GM18519 (cell line): Measurements from ENCODE around the gene SOCS1.

ENCODE experiments used
- ATAC-seq: cut with Tn5 transposase; IDR thresholded peaks from one replicate; pipeline ENCODE4 v1.9.1; 2021; ENCODE audit warnings: mild to moderate bottlenecking, moderate library complexity; ENCODE audit not compliant: unreplicated experiment, low FRiP score

SOCS1 gene

DNA sequence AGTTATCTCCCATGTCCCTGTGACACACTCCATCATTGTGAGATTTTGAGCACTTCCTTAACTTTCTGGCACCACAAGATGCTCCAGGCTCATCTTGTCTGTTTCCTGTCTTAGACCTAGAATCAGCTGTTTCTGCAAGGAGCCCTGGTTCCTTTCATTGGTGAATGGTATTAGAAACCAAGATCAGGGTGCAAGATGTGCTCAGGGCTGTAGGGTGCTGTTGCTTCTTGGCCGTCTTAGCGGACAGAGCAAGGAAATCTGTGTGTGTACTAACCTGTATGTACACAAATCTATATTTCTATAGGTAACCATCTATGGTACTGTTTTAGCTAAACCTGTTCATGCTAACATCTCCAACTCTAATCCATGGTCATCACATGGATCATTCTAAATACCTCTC lies 33.2 kb upstream of the SOCS1 start:
- ATAC-seq: no peak

DNA sequence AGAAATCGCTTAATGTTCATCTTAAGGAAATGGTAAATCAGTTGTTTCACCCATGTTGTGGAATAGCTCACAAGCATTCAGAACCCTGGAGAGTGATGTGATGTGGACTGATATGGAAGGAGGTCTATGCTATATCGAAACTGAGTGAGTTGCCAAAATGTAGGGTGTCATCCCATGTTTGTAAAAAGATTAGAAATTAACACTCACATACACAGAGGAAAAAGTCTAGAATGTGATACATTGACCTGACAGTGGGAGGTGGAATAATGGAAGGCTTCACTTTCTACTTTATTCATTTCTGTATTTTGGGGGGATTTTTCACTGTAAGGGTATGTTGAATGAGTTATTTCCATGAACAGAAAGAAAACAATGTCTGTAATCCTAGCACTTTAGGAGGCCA lies 29.8 kb upstream of the SOCS1 start:
- no peak for ATAC-seq

DNA sequence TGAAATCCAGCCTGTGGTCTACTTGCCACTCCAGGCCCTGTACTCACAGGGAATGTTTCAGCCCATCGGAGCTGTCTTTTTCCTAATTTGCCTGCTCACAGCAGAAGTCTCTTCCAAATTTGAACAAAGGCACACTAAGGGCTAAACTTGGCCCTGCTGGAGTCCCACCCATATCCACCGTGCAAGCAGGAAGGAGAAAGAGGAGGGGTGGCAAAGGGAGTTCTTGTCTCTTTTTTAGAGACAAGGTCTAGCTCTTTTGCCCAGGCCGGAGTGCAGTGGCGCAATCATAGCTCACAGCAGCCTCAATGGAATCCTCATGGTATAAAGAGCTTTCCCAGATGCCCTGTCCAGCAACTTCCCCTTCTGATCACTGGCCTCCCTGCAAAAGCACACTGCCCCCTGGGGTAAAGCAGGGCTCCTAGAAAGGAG lies 27.8 kb upstream of the SOCS1 start:
- no peak for ATAC-seq

DNA sequence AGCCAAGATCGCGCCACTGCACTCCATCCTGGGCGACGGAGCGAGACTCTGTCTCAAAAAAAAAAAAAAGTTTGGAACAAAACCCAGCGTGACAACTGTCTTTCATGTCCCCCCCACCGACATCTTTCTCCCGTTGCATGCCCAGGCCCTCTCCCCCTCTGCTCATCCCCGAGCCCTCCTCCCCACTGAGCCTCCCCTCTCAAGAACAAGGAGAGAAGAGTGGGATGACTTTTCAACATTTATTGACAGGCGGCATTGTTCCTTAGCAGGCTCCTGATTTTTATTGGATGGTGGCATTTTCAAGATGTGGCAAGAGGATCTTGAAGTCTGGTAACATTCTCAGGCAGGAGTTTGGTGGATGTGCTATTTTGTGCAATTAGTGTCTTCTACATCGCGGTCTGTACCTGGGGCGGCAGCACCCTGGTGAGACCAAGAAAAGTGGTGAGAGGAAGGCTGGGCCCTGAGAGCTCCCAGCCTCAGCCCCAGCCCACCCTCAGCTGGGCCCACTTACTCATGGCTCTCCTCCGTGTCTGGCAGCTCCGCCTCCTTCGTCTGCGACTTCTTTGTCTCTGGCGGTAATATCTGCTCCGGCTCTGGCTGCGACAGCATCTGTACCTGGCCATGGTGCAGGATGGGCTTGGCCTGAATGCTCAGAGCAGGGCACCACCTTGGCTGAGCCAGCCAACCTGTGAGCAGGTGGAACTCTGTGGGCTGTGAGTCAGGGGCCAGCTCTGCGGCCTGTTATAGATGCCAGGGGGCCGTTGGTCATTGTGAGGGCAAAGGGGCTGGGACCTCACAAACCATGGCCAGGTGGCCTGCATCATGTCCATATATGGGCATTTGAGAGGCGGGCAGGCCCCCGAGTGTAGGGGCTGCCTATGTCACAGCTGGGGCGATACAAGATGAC lies 24.9 kb upstream of the SOCS1 start, which contains the start of gene PRM1:
Gene PRM1 (minus strand): TSS at position 715 of the 907 bp plus-strand sequence. CDS start 92 bp downstream, at position 623.
- ATAC-seq: no peak

DNA sequence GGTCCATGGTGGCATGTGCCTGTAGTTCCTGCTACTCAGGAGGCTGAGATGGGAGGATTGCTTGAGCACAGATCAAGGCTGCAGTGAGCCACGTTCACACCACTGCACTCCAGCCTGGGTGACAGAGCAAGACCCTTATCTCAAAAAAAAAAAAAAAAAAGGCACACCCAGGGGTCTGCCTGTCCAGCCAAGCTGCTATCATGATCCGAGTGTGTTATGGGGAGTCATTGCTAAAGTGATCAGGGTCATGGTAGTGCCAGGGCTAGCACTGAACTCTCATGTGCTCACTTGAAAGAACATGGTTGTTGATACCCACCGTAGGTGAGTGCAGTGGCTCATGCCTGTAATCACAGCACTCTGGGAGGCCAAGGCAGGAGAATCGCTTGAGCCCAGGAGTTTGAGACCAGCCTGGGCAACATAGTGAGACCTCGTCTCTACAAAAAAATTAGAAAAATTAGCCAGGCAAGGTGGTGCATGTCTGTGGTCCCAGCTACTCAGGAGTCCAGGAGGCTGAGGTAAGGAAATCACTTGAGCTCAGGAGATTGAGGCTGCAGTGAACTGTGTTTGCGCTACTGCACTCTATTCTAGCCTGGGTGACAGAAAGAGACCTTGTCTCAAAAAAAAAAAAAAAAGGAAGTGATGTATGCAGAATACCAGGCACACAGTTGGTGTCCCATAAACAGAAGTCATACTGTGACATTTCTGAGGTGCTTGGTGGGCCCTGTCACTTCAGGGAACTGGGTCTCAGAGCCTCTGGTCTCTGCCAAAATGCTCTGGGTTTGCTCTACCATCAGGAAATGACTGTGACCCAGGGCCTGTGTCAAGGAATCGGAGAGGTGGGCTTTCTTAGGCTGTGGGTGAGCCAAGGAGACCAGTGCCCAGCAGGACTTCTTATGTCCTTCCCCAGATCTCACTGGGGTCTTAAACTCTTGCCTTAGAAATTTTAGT lies 23.0 kb upstream of the SOCS1 start:
- ATAC-seq: no peak

DNA sequence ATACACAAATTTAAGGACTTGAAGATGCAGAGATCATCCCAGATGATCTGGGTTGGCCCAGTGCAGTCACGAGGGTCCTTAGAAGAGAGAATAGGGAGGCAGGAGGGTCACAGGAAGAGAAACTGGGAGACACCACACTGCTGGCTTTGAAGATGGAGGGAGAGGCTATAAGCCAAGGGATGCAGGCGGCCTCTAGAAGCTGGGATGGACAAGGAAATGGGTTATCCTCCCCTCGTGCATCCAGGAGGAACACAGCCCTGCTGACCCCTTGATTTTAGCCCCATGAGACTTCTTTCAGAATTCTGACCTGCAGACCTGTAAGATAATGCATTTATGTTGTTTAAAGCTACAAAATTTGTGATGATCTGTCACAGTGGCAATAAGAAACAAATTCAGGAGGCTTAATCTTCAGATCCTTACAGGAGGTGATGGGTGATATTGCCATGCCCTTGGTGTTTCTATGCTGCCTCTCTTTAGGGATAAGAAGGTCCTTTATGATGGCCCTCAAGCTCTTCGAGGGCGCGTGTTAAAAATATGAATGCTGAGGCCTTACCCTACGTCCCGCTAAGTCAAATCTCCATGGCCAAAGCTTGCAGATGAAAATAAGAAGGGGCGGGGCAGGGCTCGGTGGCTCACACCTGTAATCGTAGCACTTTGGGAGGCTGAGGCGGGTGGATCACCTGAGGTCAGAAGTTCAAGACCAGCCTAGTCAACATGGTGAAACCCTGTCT lies 21.8 kb upstream of the SOCS1 start:
- no peak for ATAC-seq

DNA sequence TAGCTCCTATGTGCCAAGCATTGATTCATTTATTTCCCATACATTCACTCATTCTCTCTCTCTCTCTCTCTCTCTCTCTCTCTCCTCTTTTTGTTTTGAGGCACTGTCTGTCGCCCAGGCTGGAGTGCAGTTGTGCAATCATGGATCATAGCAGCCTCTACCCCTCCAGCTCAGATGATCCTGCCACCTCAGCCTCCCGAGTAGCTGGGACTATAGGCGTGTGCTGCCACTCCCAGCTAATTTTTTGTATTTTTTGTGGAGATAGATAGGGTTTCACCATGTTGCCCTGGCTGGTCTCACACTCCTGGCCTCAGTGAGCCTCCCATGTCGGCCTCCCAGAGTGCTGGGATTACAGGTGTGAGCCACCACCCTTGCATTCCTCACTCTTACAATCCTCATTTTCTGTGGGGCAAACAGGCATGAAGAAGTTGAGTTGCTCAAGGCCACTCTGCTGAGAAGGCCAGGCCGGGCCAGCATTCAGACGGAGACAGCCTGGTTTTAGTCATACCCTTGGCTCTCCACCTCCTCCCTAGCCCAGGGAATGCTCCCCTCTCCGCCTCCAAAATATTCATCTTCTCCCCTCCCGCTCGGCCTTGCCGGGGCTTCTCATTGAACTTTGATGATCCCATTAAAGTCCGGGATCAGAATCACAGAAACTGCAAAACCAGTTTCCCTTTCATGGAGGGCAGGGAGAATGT lies 21.0 kb upstream of the SOCS1 start:
- no peak for ATAC-seq

DNA sequence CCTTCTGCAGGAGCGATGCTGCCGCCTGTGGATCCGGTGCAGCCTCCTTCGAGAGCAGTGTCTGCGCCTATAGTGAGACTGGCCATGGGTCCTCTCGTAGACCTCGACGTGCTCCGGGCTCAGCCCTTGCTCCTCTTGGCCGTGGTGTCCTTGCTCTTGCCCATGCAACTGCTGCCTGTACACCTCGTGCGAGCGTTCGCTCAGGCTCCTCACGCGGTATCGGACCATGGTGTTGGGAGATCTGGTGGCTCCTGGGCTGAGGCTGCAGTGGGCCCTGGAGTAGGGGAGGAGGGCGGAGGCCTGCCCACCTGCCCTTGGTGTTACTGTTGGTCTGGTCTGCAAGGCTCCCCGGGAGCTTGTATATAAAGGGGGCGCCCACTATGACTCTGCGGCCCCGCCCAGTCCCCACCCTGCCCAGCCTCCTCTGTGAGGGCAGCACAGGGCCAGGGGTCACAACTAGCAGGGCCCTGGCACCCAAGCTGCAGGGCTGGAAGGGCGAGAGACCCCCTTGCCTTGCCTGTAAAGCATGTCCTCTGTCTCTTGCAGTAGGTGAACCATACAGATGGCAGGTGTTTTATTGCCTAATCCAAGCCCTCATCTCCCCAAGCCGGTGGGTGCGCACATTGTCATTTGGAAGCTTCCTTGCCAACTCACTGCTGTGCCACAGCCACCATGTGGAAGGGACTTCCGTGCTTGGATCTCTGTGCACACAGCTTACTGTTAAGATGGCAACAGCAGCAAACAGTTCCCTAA lies 20.3 kb upstream of the SOCS1 start, which contains the start of gene PRM2:
Gene PRM2 (minus strand): TSS at position 338 of the 753 bp plus-strand sequence. CDS start 110 bp downstream, at position 228.
- ATAC-seq: no peak

DNA sequence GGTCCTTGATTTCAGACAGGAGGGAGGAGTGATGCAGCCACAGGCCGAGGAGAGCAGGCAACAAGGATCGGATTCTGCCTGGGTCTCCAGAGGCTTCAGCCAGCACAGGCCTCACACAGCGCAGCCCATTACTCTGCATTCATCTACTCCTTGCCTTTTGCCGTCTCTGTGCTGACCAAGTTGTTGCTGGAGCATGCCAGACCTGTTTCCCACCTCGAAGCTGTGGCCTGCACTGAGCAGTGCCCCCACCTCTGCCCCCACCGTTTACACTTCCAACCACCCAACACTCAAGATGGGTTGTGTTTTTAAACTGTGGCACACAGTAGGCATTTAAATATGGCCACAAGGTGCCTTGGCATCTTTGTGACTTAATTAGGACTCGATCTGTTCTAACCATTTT lies 19.0 kb upstream of the SOCS1 start:
- ATAC-seq: no peak

DNA sequence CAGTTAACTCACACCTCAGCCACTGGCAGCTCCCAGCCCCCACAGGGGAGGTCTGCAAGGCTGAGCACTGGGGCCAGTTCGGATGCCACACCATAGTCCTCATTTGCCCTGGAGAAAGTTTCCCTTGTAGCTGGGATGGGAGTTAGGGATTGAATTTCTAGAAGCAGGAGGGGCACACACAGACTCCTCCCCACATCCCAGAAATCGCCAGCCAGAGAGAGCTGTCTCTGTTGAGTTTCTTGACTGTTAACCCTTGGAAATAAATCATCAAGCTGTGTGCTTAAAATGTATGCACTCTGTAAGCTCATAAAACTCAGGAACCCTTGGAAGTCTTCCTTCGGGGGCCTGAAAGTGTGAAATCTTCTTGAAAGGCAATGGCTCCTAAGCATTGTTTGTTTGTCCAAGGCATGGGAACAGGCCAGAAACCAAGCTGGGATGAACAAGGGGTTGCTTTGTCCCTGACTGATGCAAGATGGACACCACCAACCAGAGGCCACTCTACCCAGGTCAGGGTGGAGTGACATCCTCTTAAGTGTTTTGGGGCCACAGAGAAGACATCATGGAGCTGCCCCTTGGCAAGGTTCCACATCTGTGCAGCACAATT lies 17.8 kb upstream of the SOCS1 start:
- no peak for ATAC-seq

DNA sequence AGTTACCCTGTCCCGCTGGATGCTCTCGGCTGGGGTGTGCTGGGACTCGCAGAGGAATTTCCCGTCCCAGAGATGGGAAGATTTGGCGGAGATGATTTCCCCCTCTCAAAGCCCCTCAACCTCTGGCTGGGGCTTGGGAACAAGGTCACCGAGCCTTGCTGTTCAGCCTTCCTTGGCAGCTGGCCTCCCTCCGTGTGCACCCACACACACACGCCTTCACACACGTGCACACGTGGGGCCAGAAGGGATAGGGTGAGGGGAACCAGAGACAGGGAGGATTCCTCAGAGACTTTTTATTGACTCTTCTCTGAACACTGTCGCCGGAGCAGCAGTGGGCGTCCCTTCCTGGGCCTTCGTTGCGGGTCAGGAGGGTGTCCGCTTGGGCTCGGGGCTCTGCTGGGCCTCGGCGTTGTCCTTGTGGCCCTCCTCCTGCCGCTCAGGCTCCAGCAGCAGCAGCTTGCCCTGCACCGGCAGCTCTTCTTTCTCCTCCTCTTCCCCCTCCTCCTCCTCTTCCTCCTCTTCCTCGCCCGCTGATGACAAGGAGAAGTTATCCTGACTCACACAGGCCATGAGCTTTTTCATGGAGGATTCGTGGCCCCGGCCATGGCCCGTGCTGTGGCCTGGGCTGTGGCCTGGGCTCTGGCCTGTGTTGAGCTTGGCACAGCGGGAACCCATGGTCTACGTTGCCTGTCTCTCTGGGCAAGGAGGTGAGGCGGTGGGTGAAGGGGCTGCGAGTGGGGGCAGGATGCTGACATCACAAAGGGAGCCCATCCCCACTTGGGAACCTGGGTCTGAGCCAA lies 17.1 kb upstream of the SOCS1 start, which contains the start of gene PRM3:
Gene PRM3 (minus strand): TSS at position 709 of the 800 bp plus-strand sequence. CDS start 34 bp downstream, at position 675.
- no peak for ATAC-seq

DNA sequence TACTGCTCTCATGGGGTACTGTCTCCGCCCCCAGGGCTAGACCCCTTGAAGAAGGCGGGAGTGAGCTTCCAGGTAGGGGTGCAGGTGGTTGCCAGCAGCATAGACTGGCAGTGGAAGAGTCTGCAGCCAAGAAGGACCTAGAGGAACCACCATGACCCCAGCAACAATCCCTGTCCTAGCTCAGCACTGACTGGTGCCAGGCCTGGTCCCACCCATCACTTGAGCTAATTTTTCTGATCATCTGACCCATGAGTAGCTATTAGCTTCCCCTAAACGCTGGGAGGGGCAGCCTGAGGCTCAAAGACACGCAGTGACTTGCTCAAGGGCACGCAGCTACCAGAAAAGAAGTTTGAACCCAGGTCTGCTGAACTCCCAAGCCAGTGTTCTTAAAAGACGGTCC lies 16.5 kb upstream of the SOCS1 start:
- no peak for ATAC-seq

DNA sequence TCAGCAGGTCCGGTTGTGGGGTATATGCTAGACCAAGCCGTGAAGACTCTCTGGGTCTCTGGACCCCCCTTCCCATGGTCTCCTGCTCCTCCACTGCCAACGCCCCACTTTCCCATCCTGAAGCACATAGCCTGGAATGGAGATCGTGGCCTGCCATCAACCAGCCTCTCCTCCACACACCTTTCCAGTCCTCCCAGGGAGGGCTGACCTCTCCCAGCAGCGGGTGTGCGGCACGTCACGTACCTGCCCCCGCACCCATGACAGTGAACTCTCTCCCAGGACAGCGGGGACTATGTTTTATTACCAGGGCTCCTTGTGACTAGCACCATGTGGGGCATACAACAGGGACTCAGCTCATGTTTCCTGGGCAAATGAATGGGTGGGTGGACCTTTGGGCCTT lies 15.6 kb upstream of the SOCS1 start:
- no peak for ATAC-seq

DNA sequence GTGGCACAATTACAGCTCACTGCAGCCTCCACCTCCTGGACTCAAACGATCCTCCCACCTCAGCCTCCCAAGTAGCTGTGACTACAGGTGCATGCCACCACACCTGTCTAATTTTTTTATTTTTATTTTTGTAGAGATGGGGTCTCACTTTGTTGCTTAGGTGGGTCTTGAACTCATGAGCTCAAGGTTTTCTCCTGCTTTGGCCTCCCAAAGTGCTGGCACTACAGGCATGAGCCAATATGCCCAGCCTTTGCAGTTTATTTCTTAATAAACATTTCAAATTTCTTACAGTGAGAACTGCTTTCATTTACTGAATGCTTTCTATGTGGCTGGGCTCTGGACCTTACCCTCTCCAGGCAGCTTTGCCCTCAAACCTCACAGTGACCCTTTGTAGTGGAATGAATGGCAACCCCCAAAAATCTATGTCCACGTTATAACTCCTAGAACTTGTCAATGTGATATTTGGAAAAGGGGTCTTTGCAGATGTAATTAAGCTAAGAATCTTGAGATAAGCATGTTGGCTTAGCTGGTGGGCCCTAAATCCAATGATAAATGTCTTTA lies 14.7 kb upstream of the SOCS1 start:
- ATAC-seq: no peak

DNA sequence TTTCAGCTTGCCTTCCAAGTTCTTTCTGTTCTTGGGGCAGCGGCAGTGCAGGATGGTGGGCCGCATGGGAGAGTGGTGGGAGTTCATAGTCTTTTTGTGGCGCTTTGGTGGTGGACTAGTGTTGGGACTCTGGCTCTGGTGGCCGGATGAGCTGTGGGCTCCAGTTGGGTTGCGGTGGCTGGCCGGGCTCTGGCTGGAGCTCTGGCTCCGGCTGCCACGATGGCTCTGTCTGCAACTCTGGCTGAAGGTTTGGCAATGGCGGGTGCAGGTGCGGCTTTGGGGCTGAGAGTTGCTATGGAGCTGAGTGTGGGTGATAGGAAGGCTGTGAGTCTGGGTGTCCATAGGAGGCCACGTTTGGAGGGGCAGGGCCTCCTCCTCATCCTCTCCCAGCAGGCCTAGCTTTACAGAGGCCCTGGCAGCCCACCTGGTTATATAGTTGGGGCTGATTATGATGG lies 12.9 kb upstream of the SOCS1 start, which contains the start of gene TNP2:
Gene TNP2 (minus strand): TSS at position 405 of the 455 bp plus-strand sequence. CDS start 63 bp downstream, at position 342.
- ATAC-seq: no peak

DNA sequence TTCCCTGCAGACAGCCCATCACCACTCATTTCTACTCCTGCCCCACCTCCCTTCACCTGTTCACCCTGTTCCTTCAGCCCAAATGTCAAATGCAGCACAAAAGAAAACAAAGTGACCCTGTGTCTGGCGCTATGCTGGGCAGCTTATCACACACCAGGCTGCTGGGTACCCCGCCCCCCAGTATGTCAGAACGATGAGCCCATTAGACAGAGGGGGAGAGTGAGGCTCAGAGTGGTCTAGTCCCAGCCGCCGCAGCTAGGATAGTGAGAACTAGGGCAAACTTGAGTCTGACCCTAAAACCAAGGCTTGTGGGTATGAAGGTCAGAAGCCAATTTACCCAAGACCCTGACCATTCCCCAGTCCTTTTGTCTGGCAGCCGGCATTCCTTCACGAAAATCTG lies 9.1 kb upstream of the SOCS1 start:
- no peak for ATAC-seq

DNA sequence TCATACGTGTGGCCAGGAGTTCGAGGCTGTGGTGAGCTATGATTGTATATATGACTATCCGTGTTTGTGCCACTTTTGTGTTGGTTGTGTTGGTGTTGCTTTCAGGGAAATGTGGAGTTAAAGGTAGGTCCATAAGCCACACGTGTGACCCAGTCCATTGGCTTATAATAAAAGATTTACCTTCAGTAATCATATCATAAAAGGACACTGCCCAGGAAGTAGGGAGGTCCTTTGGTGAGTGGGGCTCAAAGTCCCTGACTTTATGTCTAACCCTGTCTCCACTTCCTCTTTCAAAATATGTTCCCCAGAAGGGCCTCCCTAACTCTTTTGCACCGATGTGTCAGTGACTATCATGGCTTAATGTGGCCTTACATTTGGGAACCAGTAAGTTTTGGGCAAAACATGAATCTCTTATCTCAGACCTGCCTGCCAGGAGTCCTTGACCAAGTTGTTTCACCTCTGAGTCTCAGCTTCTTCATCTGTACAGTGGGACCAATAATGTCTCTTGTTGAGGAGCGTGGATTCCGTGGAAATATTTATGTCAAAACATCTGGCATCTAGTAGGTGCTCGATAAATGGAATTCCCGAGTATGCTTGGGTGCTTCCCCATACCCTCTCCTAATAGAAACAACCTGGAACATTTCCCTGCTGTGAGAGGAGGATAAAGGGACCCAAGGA lies 8.3 kb upstream of the SOCS1 start:
- ATAC-seq: no peak
